Activated T-cell treated with anti-CD3 and anti-CD28 coated beads, Interleukin-2, amount 50 U/mL, for 48 hours (primary cell): ENCODE data around the gene BCAR3.
A peak's percentile ranks its signal among the peaks of the same experiment; 100 is the strongest.

ENCODE experiments used
- DNase-seq, 2 experiments: peaks; one replicate each; pipeline ENCODE4 v3.0.0-alpha.2; 2020

Gene BCAR3

DNA sequence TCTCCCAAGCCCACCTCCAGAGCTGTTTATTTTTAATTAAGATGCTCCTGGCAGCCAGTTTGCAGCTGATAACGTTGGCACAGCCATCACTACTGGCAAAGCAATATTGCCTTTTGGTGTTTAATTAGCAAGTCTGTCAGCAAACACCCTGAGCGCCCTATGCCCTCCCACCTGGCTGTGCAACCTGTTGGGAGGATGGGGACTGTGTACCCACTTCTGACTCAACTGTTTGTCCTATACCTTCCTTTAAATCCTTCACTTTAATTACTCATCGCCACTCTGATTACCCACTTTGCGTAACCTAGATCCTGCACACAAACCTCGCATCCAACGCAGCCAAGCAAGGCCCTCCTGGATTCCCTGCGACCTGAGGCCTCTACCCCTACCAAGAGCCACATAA, 67.1 kb downstream of the BCAR3 start:
- no peak for DNase-seq

- no peak for DNase-seq
These were observed 67.7 kb downstream of the BCAR3 start for GRCh38 chr1:93613898-93614297.

DNA sequence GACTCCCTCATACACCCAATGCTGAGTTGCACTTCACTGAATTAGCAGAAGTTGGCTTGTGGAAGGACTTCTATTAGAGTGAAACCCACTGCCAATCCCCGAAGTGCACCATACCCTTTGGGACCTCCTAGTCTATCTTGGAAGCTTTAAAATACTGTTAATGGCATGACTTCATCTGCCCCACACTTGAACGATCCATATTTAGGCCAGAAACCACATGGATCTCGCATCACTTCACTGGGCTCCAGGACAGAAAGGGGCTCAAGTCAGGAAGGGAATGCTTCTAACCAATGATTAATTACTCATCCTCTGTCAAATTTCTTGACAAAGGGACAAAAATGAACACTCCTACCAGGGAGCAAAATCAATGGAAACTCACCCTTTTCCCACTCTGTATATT, 69.1 kb downstream of the BCAR3 start:
- no peak for DNase-seq

- no peak for DNase-seq
These were observed 70.0 kb downstream of the BCAR3 start for GRCh38 chr1:93611668-93612067.

GRCh38 chr1:93609536-93609935, 72.1 kb downstream of the BCAR3 start:
- DNase-seq, result no peak

- DNase-seq, result peak; percentile 67 to 68
These were observed 73.2 kb downstream of the BCAR3 start for GRCh38 chr1:93608187-93609109.

DNA sequence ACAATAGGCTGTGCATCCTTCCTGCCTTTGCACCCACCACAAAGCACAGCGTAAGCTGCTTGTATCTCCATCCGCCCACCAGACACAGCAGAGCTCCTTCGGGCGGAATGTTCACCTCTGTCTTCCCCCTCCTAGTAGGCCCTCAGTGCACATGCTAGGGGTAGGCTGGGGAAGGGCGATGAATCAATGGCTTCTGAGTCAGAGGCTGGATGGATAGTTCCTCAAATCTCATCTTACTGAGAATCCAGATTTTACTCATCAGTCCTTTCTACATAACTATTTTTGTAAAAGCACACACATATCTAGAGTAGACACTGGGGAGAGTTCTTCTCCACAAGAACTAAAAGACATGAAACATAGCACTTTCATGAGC, 73.8 kb downstream of the BCAR3 start:
- DNase-seq, result peak; percentile 77 to 80

DNA sequence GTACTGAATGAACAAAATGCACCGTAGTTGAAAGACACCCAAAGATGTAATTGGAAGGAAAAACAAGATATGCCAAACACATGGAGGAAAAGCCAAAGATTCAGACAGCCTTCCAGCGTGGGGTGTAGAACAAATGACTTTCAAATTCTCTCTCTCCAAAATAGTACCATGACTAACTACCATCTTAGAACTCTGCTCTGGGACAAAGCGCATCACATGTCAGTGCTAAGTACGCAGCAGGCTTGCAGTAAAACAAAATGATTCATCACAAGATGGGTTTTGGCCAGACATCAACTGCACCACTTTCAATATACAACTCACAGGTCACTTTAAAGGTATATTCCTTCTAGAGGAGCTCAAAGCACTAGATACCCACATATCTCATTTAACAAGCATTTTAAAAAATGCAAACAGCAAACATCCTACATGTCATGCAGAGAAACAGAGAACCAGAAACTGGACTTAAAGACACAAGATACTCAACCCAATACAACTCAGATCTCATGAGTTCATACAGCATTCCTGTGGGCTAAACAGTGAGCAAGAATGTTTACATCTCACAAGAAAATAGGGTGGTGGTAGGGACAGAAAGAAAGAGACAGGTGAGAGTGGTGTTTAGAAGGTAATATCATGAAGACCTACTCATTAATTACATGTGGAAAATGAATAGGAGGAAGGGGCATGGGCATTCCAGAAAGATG, 75.7 kb downstream of the BCAR3 start:
- no peak for DNase-seq

DNA sequence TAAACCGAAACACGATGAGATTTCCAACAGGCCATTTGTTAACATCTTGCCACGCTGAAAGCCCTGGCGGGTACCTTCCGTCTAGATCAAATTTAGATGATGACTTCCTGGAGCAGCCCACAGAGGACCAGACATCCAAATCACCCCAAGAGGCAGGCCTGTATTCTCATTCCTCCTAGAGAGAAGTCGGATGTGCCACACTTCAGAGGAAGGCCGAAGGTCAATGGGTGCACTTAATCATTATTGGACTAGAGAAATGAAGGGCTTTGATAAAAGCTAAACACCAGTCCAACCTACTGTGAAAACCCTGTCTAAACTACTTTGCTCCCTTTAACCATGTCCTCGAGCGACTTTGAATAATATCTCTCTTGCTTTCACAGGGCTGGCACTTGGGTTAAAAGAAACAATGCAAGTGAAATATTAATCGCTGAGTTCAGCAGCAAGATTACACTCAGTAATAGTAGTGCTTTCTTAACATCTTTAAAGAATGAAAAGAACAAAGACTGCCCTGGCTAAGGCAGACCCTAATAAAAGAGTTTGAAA, 76.5 kb downstream of the BCAR3 start:
- DNase-seq, result no peak

GRCh38 chr1:93604411-93604810, 77.2 kb downstream of the BCAR3 start:
- no peak for DNase-seq

DNA sequence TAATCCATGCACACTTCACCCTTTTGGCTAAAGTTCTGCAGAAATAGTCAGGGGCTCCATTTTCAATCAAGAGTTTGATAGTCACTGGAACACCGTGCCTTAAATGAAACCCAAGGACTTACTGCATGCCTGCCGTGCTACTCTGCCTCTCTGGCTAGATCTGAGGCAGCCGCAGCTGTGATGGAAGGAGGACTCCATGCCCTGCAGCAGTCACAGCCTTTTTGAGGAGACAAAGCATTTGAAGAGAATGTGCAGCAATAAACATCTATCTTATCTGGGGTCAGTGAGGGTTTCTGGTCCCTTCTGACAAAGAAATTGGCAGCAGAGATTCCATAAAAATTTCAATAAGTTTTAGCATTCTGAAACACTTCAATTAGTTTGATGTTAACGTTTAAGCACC, 78.0 kb downstream of the BCAR3 start:
- DNase-seq, result no peak

- DNase-seq, result no peak
These were observed 78.5 kb downstream of the BCAR3 start for GRCh38 chr1:93603106-93603505.

- DNase-seq, result no peak
These were observed 79.5 kb downstream of the BCAR3 start for GRCh38 chr1:93602101-93602500.

DNA sequence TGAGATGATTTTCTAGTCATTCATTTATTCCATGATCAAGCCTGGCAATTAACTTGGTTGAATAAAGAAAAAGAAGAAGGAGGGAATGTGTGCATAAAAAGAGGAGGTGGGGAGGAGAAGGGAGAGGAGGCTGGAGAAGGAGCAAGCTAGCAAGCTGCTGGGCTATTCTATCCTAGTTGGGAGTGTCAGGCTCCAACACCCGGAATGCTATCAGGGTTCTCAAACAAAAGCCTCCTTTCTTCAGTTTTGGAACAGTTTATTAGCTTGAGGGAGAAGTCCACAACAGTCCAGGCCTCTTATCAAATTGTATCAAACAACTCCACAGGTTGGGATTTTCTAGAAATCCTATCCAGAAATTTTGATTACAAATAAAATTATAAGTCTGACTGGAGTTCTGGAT, 80.0 kb downstream of the BCAR3 start:
- DNase-seq, result no peak

- no peak for DNase-seq
These were observed 81.0 kb downstream of the BCAR3 start for GRCh38 chr1:93600663-93601062.

DNA sequence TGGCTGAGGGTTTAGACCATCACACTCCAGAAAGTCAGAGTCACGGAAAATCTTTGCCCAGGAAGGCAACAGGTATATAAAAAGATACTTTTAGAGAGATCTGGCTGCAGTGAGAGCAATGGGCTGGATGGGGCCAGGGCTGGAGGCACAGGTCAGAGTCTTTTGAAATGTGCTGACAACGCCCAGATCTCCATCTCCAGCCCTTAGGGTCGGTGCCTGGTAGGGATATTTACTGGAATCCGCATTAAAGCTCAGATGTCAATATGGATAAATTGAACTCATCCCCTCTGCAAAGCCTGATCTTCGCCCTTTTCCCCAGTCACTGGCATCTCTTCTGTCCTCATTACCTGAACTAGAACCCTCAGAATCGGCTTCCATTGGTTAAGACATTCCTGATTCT, 82.2 kb downstream of the BCAR3 start:
- DNase-seq, result no peak

GRCh38 chr1:93598861-93599439, 82.7 kb downstream of the BCAR3 start:
- DNase-seq, result no peak

GRCh38 chr1:93598396-93598795, 83.2 kb downstream of the BCAR3 start:
- DNase-seq, result no peak

GRCh38 chr1:93597709-93598108, 83.9 kb downstream of the BCAR3 start:
- DNase-seq, result no peak

GRCh38 chr1:93596329-93597089, 85.1 kb downstream of the BCAR3 start:
- no peak for DNase-seq

- no peak for DNase-seq
These were observed 85.9 kb downstream of the BCAR3 start for GRCh38 chr1:93595743-93596142.

DNA sequence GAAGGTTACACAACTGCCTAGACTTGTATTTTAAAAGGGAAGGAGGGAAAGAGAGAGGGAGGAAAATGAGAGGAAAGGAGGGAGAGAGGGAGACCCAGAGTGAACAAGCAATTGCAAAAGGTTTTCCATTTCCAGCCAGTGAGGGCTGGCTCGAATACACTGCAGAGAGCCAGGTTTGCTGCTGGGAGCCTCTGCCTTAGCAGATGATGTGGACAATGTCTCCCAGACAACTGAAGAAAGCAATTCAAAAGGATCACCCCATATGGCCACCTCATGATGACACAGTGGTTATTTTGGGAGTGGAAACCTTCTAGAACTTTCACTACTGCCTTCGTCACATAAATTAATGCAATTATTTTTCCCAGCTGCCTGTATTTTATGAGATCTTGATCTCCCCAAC, 86.4 kb downstream of the BCAR3 start:
- no peak for DNase-seq

DNA sequence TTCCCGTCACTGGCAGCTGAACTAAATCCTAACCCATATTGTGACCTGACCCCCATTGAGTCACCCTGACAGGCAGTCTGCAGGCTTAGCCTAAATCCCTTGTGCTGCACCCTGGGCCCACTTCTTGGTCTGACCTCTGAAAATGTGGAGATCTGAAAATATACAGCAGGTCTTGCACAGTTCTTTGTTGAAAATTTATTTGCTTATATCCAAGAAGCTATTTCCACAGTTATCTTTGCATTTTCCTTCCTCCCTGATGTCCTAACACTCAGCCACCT, 87.1 kb downstream of the BCAR3 start:
- DNase-seq, result no peak
